NCI-H226 (cell line): ENCODE results near the gene GABBR2.

Experiments
- DNase-seq: peaks from one replicate; pipeline ENCODE4 v3.0.0-alpha.2; 2015

The GABBR2 gene

DNA sequence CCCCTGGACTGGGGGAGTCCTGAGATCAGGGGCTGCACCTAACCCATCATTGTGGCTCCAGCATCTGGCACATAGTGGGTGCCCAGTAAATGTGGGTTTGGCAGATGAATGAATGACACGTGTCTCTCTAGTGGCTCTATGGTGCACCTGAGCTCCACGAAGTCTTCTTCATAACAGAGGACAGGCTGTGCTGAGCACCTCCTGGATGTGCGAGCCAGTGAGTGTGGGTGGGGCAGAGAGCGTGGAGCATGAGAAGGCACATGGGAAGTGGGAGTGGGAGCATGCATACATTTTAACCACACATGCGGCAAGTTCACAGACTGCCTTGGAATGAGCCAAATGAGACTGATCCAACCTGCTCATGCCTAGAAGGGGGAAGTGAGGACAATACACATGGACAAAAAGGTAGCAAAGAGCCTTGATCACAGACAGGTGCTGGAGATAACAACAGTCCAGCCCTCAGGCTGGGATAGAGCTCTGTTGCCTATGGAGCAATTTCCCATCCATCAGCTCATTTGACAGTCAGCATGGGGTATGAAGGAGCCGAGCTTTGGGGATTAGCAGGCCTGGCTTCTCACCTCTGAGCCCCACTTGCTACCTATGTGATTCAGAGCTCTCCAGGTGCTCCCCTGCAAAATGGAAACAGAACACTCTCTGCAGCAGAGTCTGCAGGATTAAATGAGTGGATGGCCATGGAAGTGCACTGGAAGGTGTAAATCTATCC is 377.0 kb downstream of the GABBR2 start:
- no peak for DNase-seq

DNA sequence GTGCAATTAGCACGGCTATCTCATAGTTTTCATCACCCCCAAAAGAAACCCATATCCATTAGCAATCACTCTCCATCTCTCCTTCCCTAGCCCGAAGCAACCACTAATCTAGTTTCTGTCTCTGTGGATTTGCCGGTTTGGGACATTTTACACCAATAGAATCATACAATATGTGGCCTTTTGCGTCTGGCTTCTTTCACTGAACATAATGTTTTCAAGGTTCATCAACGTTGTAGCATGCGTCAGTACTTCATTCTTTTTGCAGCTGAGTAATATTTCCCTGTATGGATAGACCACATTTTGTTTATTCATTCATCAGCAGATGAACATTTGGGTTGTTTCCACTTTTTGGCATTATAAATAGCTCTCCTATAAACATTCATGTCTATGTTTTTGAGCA is 377.9 kb downstream of the GABBR2 start:
- no peak for DNase-seq

DNA sequence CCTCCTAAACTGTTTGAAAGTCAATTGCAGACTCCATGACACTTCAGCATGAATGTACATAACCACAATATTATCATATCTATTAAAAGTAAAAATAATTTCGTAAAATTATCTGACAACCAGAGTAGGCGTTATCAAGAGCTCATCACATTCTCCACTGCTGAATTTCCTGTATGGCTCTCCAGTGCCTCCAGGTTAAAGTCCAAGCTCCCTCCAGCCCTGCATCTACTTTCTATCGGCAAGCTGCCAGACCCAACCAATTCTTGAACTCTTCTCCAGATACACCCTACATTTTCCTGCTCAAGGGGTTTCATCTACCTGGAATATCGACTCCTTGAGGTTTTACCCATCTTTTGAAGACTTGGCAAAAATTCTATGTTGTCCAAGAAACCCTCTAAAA is 378.8 kb downstream of the GABBR2 start:
- DNase-seq = no peak

DNA sequence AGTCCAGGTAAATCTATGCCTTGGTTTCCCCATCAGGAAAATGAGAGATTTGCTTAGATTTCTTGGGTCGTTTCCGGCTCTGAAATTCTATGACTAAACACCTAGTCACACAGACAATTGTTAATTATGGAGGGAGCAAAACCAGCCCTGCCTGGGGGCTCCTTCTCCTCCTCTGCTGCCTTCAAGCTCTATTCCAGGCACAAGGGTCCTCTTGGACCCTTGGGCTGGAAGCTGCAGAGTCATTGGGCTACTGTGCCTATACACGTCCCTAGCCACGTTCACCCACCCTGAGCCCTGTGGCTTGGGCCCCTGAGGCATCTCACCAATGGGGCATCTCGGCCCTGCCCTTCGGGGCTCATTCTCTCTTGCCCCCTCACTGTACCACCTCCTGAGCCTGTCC is 379.5 kb downstream of the GABBR2 start:
- no peak for DNase-seq

DNA sequence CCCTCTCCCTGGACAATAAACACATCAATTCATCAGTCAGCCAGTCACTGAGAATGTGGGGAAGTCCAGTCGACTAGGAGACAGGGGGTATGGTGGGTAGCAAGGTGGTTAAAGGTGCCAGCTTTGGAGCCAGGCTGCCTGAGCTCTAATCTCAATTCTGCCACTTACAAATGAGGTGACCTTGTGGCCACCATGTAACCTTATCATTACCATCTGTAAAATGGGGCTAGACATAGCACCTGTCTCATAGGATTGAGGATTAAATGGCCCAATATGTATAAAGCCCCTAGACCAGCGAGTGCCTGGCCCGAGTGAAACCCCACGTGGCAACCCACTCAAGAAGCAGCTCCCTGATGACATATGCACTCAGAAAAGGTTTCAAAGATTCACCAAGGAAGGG is 380.0 kb downstream of the GABBR2 start:
- DNase-seq = no peak

DNA sequence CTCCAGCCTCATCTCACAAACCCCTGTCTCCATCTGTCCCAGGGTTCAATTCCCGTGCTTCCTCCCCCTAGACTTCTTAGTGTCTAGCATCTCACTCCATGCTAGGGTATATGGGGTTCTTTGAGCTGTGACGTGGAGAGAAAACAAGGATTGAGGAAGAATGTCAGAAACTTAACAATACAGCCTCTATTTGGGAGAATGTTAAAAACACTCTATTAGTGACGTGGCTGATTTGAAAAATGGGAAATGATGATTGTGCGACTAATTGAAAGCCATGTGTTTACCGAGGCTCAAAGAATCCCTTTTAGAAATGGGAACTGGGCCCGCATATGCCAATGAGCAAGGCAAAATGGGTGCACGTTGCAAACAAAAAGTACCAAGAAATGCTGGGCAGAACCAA is 380.6 kb downstream of the GABBR2 start:
- no peak for DNase-seq

DNA sequence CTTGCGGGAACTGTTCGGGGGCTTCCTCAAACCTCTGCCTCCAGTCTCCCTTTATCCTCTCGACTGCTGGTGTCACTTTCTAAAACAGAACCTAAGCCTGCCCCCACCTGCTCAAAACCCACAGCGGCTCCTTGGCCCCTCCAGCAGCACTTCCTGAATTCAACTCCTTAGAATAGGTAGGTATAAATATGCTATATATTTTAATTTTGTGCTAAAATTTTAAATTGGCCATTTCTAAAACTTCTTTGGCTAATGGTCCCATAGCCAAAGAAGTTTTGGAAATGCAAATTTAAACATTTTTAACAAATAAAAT is 381.5 kb downstream of the GABBR2 start:
- no peak for DNase-seq

DNA sequence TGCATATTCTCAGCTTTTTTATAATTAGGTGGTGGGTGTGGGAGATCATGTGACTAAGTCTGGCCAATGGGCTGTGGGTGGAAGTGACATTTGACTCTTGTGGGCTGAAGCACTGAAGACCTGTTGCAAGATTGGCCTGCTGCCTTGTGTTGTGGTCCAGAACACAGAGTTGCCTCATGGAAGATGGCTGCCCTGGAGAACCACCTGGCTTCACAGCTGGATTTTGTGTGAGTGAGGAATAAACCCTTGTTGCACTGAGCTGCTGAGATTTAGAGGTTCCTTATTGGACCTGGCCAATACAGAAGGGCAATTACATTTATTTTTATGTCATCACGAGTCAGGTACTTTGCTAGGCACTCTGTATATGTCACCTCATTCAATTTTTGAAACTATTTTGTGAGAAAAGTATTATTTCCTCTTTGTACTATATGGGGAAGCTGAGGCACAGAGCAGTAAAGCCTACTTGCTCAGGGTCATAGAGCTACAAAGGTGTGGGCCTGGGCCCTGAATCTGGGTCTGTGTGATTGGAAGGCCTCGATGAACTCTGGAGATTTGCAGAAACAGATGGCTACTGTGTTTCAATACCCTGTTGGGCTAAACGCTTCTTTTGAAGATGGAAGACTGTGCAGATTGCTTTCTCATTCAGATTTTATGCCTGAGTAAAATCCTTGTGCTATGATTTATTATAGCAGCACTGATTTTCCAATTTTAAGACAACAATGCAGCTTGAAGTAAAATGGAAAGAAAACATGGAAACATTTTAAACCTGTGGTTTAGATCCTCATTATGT is 382.1 kb downstream of the GABBR2 start:
- peak; percentile 17 for DNase-seq

DNA sequence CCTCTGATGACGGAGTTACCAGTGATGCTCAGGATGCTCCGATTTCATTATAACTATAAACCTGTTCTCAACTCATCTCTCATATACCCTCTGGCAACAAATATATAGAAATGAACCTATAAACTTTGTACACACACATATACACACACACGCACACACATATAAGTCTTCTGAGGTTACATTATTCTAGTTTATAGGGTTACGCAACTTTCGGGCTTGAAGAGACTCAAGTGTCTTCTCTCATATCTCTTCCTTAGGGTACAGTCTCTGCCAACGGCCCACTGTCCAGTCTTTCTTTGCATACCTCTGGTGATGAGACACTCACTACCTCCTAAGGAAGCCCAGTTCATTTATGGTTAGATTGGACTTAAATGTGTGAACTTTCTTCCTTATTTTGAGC is 383.9 kb downstream of the GABBR2 start:
- DNase-seq = no peak

DNA sequence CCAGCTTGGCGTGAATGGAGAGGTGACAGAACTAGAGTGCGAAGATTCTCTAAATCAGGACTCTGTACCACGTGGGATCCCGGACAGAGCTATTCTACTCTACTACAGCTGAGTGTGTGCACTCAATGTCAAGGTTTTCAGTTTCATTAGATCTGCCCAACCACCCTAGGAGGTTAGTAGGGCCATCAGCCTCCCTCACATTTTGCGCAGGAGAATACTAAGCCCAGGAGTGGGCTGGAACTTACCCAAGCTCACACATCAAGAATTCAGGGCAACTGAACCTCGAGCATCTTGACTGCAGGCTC is 385.0 kb downstream of the GABBR2 start:
- DNase-seq = no peak

DNA sequence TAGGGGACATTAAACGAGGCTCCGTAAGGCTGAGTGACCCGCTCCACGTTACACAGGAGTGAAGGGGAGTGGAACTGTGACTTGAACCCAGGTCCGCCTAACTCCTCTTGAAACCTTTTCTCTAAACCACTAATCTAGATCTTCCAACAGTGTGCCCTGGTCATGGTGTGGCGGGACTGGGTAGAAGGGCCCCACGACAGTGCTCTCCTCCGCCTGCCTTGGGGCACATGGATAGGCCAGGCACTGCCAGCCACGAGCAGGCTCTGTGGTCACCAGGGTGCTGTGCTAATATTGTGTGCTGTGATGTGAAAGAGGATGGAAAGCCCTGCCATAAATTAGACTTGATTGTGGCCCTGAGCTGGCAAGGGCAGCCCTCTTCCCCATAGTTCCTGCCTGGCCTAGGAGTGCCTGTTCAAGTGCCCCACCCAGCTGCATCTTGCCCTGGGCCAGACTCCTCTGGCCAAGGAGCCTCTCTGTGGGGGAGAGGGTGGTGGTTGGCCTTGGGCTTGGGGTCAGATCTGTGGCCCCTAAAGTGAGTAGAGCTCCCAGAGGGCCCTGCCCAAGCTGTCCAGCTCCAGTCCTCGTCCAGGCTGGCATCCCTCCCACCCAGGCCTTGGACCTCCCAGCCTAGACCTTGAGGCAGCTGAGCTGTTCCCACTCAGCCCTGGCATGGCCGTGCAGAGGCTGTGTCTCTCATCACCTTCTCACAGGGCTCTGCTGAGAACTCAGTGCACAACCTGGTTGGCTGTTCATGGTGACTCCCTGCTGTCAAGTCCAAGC is 385.5 kb downstream of the GABBR2 start:
- no peak for DNase-seq

DNA sequence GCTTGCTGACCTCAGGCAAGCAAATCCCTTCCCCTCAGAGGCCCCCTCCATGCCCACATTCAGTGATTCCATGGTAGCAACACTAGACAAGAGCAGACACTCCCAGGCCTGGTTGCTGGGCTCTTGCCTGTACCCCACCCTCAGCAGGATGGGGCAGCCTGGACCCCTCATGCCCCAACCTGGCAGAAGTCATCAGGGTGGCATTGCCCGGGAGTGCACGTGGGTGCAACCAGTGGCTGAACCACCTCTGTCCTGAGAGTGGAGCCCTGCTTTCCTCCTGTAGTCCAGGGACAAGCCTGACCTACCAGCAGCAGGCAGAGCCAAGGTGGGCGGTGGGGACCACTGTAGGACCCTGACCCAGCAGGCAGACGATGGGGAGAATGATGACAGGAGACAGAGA is 387.5 kb downstream of the GABBR2 start:
- no peak for DNase-seq

DNA sequence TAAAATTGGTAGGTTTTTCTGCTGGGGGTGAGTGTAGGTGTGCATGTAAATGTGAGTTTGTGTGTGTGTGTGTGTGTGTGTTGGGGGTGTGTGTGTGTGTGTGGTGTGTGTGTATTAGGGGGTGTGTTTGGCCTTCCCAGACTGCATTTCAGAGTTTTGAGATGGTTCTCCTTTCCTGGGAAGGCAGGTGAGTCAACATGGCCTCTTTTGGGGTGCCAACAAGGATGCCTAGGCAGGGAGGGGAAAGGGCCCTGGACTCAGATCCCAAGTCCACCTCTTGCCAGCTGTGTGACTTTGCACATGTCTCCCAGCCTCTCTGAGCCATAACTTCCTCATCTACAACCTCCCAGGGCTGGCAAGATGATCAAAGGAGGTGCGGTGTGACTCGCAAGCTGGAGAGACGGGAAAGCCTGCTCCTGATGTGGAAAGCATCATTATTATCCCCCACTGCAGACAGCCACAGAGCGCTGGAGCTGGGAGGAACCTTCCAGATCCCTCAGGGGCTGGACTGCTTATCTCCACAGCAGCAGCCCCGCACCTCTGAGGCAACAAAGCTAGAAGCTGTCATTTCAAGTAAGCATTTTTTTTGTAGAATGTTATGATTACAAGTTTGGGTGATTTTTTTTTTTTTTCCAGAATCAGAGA is 389.8 kb downstream of the GABBR2 start:
- peak; percentile 57 for DNase-seq

DNA sequence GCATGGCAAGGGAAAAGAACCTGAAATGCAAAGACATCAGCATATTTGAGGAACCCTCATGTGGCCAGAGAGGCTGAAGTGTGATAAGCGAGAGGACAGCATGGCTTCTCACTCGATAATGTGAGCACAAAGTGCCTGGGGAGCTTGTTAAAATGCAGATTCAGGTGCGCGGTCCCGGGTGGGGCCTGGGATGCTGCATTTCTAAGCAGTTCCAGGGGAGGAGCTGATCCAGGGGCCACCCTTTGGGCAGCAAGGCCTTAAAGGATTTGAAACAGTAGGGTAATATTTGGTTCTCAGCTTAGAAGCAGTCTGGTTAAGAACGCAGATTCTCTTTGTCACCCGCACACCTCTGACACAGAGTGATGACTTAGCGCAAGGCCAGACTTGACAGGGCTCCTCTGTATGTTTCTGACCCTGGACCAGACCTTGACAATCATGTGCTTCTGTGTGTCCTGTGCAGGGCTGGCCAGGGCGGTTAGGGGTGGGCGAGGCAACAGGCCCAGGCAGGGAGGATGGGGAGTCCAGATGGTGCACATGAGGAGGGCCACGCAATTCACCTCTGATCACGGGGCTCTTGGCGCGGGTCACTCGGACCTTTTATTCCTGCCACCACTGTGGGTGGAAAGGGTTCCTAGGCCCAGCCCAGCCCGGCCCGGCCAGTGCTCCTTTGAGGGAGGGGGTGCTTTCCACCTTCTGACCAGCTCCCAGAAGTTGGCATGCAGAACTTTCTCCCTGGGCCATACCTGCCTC is 390.5 kb downstream of the GABBR2 start:
- DNase-seq = no peak

DNA sequence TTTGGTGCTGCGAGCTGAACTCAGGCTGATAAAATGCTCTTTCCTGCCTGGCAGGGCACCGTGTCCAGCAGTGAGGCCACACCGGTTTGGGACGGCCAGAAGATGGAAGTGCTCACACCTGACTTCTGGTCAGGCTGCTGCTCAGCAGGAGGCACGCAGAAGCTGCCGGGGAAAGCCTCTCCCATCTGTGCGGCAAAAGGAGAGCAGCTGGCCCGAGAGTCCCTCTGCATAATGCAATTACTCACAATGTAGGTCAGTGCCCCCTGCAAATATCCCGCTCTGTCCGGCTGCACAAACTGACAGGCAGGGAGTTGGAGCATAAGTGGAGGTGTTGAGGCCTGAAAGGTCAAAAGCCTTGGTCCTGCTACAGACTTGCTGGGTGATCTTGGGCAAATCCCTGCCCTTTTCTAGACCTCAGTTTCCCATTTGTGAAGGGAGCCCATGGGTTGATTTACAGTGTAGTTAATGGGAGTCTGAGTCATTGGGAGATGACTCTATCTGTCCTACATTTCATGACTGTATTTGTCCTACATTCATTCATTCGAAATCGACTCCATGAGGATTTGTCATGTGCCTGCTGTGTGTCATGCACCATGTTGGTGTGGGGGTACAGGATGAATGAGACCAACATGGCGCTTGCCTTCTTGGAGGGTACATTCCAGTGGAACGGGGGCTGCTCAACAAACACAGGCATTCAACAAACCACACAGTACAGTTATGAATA is 391.4 kb downstream of the GABBR2 start:
- no peak for DNase-seq

DNA sequence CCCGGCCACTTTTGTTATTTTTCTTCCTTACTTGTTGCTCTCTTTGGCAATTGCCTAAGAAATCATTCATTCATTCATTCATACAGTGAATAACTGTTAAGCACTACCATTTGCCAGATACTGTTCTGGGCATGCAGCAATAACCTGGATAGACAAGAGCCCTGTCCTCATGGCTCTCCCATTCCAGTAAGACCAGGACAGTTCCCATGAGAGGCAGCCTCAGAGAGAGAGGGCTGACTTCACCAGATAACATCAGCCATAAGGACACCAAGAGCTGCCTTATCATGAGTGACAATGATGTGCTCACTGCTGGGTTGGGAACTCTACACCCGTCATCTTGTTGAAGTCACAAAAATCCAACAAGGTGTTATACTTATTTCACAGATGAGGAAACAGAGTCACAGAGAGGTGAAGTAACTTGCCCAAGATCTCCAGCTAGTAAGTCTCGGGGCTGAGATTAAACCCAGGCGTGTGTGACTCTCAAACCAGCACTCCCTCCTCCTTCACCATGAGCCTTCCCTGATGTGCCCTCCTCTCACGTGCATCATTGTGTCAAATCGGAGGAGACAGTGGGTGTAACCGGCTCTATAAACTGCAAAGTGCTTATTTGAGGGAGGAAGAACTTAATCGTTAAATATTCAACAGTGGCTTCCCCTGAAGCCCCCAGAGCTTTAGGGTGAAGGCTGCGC is 392.1 kb downstream of the GABBR2 start:
- no peak for DNase-seq

DNA sequence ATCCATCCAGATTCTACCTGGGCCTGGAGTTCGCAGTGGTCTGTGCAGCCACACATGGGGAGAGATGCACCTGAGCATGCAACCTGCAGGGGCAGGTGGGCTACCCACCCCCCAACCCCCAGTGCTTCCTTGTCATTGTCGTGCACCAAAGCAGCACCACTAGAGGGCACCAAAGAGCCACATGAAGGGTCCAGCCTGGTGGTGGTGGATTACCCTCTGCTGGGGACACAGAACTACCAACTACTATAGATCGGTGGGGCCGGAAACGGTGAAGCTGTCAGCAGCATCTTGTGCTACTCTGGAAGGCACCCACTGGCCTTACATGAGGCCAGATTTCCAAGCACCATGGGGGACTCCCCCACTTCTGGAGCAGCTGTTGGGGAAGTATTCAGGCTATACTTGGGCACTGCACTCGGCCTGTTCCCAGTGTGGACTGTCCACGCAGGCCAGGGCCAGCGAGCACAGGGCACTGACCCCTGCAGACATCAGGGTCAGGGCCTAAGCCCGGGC is 393.1 kb downstream of the GABBR2 start:
- DNase-seq = peak; percentile 54

DNA sequence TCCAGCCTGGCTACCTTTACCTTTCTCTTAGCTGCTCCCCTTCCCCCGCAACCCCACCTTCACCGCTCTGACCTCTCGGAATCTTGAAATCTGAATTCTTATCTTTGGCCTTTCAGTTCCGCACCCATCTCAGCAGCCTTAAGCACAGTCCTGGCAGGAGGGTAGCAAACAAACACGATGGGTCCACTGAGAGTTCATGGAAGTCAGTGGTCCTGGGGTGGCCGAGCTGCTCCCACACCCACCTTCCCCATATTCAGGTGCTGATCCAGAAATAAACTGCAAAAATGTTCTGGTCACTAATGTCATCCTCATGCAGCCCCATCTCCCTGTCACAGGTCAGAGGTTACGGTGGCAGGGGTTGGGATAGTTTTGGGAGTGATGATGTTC is 393.7 kb downstream of the GABBR2 start:
- no peak for DNase-seq

DNA sequence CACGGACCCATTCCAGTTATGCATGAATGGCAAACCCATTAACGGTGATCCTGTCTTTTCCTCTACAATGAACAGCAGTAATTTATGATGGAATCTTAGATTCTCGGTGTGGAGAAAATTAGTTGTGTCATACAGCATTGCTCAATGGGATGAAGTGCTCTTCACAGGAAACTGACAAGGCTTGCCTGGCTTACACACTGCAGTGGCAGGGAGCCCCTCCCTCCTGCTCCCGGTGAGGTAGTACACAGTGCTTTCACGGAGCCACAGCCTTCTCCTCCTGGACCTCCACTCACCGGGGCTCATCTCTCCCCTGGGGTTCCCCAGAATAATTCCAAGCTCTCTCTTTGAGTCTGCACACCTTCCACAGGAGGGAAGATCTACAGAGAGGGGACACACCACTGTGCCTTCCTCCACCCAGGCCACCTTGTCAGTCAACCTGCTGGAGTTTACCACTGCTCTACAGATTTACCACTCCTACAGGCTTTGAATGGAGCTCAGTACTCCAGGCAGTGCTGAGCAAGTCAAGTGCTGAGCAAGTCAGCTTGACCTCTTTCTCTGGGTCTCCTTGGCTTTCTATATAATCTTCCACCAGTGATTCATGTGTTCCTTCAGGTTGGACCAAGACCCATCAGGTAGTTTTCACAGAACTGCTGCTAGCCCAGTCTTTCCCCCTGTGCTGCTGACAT is 394.2 kb downstream of the GABBR2 start:
- DNase-seq = peak; percentile 45

DNA sequence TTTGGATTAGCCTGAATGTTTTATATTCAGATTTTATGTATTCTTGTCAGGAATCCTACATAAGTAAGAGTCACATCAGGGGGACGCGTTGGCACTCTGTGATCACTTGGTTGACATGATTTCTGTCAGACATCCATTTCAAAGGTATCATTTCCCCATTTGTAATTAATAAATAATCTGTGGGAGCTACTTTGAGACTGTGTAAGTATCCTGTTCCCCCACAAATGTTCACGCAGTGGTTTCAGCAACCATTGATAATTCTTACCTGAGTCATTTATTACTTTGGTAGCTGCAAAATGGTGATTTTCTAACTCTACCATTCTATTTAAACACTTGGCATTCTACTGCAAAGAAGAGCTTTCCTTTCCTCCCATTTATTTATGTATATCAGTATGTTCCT is 396.4 kb downstream of the GABBR2 start:
- no peak for DNase-seq

DNA sequence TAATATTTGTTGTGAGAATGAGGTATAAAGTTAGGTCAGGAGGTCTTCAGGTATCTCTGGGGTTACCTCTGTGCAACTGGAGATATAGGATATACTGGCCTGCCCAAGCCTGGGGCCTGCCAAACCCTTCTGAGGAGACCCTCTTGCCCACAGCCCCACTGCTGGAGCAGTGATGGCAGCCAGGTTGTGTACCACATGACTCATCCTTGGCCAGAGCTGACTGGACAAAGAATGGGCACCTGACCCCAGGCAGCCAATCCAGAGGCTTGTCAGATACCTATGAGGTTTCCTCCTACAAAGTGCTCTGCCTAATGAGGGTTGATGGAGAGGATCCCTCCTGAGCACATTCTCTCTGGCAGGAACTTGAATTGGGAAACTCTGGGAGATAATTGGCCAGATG is 397.2 kb downstream of the GABBR2 start:
- no peak for DNase-seq
